DMS153 treated with DMSO at 0.1 percent for 48 hours (cell line): ENCODE results near the gene FBXL15.

Experiments
- DNase-seq: peaks from one replicate; lab custom pipeline; 2025; ENCODE audit not compliant: unreplicated experiment; lab: John Stamatoyannopoulos, UW

FBXL15 gene

GRCh38 chr10:102424916-102425315 lies 4.3 kb downstream of the FBXL15 start:
- no peak for DNase-seq

- no peak for DNase-seq
These were observed 4.8 kb downstream of the FBXL15 start for GRCh38 chr10:102425444-102425843.

DNA sequence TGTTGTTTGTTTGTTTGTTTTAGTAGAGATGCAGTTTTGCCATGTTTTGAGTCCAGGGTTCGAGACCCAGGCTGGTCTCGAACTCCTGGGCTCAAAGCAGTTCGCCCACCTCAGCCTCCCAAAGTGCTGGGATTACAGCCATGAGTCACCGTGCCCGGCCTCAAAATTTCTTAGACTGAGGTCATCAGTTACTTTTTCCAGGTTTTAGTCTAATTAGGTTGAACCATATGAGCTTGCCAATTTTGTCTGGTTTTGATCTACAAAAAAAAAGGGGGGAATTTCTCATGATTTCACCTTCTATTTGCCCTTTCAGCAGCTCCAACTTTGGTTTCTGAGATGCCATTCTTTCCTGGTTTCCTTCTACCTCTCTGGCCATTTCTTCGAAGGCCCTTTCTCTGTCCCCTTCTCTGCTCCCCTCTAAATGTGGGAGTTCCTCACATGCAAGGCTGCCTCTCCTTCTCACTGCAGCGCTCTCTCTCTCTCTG lies 6.2 kb downstream of the FBXL15 start:
- DNase-seq = no peak

DNA sequence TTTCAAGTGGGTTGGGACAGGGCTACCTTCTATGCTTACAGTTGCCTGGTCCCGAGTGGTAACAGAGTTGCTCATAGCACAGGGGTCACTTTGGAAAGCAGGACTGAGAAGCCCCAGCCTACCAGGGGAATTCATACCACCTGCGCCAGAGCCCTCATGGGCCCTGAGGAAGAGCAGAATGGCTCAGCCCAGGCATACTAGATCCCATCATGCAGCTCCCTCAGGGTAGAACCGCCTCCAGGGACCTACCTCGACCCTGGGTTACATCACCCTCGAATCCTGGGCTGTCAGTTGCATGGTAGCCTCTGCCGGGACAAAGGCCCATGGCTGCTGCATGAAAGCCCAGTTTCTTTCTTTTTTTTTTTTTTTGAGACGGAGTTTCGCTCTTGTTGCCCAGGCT lies 8.8 kb downstream of the FBXL15 start:
- DNase-seq = no peak

- DNase-seq = no peak
These were observed 11.0 kb downstream of the FBXL15 start for GRCh38 chr10:102431452-102432124.

- DNase-seq = peak; percentile 89
These were observed 11.7 kb downstream of the FBXL15 start, which contains the start of gene CUEDC2 for GRCh38 chr10:102432162-102432950. TSS of gene CUEDC2 (minus strand) at chr10:102432574. CDS start at chr10:102425188, 7,386 bp downstream.

DNA sequence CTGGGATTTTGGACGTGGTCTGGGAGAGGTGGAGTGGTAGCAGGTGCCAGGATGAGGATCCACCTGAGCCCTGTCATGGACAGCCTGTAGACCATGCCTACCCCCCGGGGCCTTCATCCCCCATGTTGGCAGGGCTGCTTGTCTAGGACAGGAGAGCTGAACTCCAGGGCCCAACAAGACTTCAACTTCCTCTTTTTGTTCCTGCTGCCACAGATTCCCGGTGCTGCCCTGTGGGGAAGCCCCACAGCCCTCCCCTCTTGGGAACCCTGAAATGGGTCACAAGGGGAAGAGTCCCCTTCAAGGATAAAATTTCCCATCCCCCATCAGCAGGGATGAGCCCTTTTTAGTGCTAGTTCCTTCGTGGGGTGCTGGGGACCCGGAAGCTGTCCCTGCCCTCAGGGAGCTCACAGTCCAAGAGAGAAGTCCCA lies 13.0 kb downstream of the FBXL15 start:
- no peak for DNase-seq

DNA sequence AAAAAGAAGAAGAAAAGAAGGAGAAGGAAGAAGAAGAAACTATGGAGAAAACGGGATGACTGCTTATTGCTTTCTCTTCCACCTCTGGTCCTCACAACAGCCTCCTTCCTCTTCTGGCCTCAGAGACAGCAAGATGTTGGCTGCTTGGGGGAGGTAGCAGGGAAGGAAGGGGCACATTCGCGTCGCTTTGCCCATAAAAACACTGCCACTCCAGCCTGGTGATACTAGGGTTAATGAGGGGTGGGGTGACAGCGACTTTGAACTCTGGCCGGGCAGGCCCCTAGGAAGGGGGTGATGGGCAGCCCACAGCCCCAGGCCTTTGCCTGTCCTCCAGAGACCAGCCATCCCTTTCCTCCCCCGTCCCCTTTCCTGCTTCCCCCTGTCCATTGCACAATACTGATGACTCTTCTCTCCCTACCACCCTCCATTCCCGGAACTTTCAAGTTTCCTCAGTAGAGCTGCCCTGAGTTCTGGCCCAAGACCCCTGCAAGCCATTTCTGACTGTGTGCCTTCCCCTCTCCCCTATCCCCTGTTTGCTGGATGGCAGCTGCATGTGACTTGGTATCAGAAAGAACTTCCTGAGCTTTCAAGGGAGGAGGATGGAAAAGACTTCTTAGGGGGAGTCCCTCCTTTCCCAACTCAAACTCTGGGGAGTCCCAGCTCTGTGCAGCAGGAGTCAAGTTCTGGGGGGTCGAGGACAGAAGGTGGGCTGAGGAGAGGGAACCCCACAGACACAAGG lies 13.9 kb downstream of the FBXL15 start:
- no peak for DNase-seq

- DNase-seq = no peak
These were observed 14.5 kb downstream of the FBXL15 start for GRCh38 chr10:102435133-102435497.

DNA sequence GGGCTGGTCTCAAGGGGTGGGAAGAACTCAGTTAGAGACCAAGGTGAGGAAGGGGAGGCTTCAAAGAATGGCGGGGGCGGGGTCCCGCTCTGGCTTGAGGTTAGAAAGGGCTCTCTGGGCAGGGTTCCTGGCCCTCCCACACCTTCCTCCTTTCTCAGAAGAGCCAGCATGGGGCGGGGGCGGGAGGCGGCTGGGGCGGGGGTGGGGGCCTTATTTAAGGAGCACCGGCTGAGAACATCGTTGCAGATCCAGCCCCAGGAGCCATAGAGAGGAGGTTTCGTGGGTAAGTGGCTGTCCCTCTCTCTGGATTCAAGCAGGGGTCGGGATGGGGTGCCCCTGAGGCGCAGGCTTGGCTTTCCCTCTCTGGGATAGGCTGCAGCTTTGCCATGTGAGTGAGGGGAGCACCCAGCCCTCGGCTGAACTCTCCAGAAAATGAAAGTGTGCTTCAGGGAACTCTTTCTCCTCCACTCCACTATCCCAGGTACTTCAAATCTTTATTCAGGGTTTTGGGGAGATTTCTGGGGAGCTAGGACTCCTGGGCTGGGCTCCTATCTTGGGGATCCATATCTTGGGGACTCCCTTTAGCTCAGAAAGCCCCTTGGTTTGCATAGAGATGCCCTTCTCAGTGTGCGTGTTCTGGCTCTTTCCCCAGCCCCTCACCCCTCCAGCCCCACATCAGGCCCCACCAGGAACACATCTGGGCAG lies 15.0 kb downstream of the FBXL15 start:
- no peak for DNase-seq

DNA sequence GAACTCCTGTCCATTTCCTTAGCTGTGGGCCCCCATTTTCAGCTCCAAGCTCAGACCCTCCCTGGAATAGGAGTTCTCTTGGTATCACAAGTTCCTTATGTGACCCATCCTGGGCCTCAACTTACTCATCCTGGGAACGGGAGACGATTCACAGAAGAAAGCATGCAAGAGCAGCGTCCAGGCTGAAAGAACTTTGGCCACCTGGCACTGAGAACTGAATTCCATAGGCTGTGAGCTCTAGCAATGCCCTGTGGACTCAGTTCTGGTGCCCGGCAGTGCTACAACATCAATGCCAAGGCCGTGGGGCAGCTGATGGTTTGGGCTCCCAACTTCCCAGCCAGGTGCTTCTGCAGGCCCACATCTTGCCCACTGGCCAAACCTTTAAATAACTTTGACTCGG lies 15.7 kb downstream of the FBXL15 start:
- DNase-seq = no peak

DNA sequence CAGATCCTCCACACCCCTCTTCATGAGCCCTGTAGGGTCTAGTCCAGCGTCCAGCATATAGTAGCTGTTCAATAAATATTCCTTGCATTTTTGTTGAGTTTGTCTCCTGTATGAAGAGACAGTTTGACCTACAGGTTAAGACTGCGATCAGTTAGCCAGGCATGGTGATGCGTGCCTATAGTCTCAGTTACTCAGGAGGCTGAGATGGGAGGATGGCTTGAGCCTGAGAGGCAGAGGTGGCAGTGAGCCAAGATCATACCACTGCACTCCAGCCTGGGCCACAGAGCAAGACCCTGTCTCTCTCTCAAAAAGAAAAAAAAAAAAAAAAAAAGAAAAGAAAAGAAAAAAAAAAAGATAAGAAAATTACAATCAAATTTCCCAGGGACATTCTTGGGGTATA lies 16.9 kb downstream of the FBXL15 start:
- no peak for DNase-seq

DNA sequence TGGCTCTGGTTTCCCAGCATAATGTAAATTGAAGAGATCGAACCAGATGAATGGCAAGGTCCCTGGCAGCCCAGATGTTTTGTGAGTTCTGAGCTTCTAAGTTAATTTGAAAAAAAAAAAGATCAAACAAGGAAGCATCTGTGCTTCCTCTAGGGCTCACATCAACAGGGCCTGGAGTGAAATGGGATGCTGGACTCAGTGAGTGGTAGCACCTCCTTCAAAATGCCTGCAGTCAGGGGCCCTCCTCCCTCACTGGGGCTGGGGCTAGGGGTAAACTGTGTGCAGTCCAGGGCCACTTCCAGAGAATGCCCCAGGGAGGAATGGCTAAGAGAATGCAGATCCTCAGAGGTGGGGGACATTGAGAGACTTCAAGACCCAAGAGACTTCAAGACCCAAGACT lies 17.7 kb downstream of the FBXL15 start:
- no peak for DNase-seq

DNA sequence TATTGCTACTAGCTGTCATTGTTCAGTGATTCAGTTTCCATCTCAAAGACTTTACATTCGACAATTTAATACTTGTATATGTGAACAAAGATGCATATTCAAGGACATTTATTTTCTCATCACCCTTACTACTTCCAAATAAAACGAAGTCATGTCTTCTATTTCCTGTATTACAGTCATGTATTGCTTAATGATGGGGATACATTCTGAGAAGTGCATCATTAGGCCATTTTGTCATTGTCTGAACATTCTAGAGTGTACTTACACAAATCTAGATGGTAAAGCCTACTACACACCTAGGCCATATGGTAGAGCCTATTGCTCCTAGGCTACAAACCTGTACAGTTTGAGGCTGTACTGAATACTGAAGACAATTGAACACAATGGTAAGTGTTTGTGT lies 24.2 kb downstream of the FBXL15 start:
- no peak for DNase-seq

- DNase-seq = peak; percentile 39
These were observed 28.9 kb downstream of the FBXL15 start for GRCh38 chr10:102449321-102450123.

GRCh38 chr10:102450124-102450373 lies 29.4 kb downstream of the FBXL15 start:
- DNase-seq = no peak

DNA sequence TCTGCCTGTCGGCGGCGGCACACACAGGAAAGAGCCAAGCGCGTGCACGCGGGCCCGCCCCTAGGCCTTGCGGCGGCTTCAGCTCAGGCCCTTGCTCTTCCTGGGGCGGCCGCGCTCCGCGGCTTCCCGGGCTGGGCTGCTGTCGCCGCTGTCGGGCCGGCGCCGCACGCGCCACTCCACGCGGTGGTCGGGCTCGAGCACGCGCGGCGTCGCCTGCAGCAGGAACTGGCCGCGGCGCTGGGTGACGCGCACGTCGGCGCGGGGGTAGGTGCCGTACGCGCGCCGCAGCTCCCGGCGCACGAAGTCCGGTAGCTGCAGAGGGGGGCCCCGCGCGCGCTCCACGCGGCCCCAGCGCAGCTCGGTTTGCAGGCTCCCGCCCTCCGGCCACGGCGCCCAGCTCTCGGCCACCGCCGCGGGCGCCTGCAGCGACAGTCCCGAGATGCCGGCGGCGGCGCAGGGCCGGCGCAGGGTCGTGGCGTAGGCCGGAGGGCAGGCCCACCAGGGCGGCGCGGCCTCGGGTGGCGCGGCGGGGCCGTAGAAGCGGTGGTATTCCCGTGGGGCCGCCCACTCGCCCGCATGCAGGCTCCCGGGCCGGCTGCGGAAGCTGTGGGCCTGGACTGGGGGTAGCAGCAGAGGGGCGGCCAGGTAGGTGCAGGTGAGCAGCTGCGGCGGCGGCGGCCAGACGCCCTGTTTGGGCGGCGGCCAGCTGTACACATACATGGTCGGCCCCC lies 29.9 kb downstream of the FBXL15 start:
- peak; percentile 71 for DNase-seq

DNA sequence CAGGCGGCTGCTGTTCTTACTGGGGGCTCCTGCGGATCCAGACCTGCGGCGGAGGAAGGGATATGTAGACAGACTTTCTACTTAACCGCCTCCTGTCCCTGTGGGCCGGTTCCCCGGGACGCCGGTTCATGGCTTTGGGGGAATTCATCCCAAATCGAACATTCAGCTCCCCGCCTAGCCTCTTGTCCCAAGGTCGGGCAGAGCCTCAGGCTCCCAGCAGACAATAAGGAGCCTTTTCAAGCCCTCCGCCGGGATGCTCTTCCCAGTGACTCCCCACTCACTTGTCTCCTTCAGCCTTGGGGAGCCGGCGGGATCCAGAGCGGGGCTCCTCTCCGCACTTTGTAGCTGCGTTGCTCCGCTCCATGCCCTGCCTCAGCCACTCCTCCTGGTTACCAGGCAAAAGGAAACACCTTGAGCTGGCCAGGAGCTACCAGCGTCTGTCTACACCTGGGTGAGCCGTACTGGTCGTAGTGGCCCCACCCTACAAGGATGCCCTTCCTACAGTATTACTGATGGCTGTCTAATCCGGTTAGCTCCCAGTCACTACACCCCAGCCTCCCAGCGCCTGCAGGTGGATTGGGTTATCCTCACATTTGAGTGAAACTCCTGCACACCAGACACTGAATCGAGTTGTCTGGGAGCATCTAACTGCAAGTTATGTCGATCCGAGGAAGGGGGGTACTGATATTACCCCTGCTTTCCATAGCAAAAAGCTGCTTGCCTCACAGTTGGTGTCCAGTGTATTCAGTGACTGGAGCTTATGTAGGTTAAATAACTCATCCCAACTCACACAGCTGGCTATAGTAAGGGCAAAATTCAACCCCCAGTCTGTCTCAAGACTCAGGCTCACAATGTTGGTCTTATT lies 30.7 kb downstream of the FBXL15 start, which contains the start of gene C10orf95:
TSS of gene C10orf95 (minus strand) at position 439 of the 865 bp plus-strand sequence. CDS start 450 bp downstream, outside the sequence.
- DNase-seq = no peak
